ENCODE data around the gene AGAP1. TPM values are rescaled to one million over a fixed set of nuclear protein-coding genes. Genes with fewer than 3 reads are reported as not detected.

AGAP1 gene
- total RNA-seq, 1 experiment from 2014 or later, result 25.8 TPM

GRCh38 chr2:235779444-235779896, 285.6 kb downstream of the AGAP1 start:
- Mint-ChIP-seq H3K27ac (no peak overlapping the region), H3K9me3 (no peaks in the 10 kb centered on the region)

More at GRCh38 chr2:235779444-235779896, 285.6 kb downstream of the AGAP1 start:
- no peak overlapping the region for H3K56ac ChIP-seq (ENCODE audit: insufficient read length, low read depth, low read length)
- no peak overlapping the region for H3K23ac ChIP-seq (ENCODE audit: insufficient read length, low read depth, low read length)
- no CpG with 5 or more reads among the region's 8 CpGs for WGBS (ENCODE audit: extremely low coverage, insufficient read length, low lambda C conversion rate)
- no peak overlapping the region for H3K4me3 Mint-ChIP-seq
- H3K27ac ChIP-seq (ENCODE audit: insufficient read length, low read depth, low read length), result no peak overlapping the region
- no peaks in the 10 kb centered on the region for H3K9me3 ChIP-seq (ENCODE audit: control insufficient read depth, low read depth, low read length)
- no peak overlapping the region for H3K9ac ChIP-seq (ENCODE audit: extremely low read depth, insufficient read length, low read length)
- no peaks in the 10 kb centered on the region for H3K79me2 ChIP-seq (ENCODE audit: insufficient read depth, low read length)
- H2AK5ac ChIP-seq (ENCODE audit: insufficient read length, low read length), result no peak overlapping the region
- no peak overlapping the region for H3K4ac ChIP-seq (ENCODE audit: low read depth, low read length)
- H3K4me1 Mint-ChIP-seq, result peaks cover 3 to 4% of the 10 kb centered on the region in 2 experiments
- no peak overlapping the region for H2BK12ac ChIP-seq (ENCODE audit: insufficient read length, low read depth, low read length)
- H2BK5ac ChIP-seq (ENCODE audit: insufficient read length, low read length), result no peak overlapping the region
- peaks cover 0 to 3% (median 0%) of the 10 kb centered on the region in 3 experiments; a peak in 3 of 7 replicates for H3K36me3 Mint-ChIP-seq (ENCODE audit: insufficient read depth in 1 of 3, low read depth in 3 of 3)
- no peak overlapping the region for H3K18ac ChIP-seq (ENCODE audit: insufficient read length, low read depth, low read length)
- H3K4me2 ChIP-seq (ENCODE audit: insufficient read depth, insufficient read length, low read length), result no peak overlapping the region
- peak; percentile 90 for DNase-seq
- H3K27me3 Mint-ChIP-seq (ENCODE audit: low read depth), result no peaks in the 10 kb centered on the region
- H2AFZ ChIP-seq (ENCODE audit: low read length), result no peak overlapping the region
- no peak overlapping the region for H4K8ac ChIP-seq (replicated peaks; ENCODE audit: insufficient read length, low read depth, low read length)
- no peak overlapping the region for H2BK15ac ChIP-seq (ENCODE audit: low read depth, low read length)
- H4K91ac ChIP-seq (ENCODE audit: insufficient read length, low read depth, low read length), result no peak overlapping the region
- H3T11ph ChIP-seq (ENCODE audit: low read length), result no peak overlapping the region
- H3K14ac ChIP-seq (ENCODE audit: insufficient read depth, low read length), result no peak overlapping the region
- peak; percentile 94 for TF ChIP-seq CTCF (conservative IDR thresholded peaks at IDR 0.05)
- no peak overlapping the region for H2BK120ac ChIP-seq (ENCODE audit: low read depth, low read length, poor library complexity, severe bottlenecking)
- H3K4me1 ChIP-seq (ENCODE audit: insufficient read depth, low read length), result peaks cover 2% of the 10 kb centered on the region; the same call in 1 of the 2 replicates
- no peaks in the 10 kb centered on the region for H4K20me1 ChIP-seq (ENCODE audit: control insufficient read depth, insufficient read depth, insufficient read length)
- no peaks in the 10 kb centered on the region for H3K27me3 ChIP-seq (ENCODE audit: insufficient read depth, low read length)
- no peaks in the 10 kb centered on the region for H3K23me2 ChIP-seq (ENCODE audit: insufficient read length, low read depth, low read length, poor library complexity, severe bottlenecking)
- no peak overlapping the region for H4K5ac ChIP-seq (ENCODE audit: insufficient read length, low read depth, low read length)
- H2BK20ac ChIP-seq (ENCODE audit: low read depth, low read length, poor library complexity, severe bottlenecking), result no peak overlapping the region
- no peaks in the 10 kb centered on the region for H3K79me1 ChIP-seq (ENCODE audit: insufficient read depth, low read depth, low read length, poor library complexity, severe bottlenecking)

All from H9 (cell line).